GM18508 (cell line): ENCODE results near the gene PTTG1IP2.
A peak's percentile ranks its signal among the peaks of the same experiment; 100 is the strongest.
"Not testable (repeated sequence)": the region's sequence is repeated elsewhere in the genome, so short reads cannot be mapped to it uniquely, and the experiment has no call there.

Source experiments
- ATAC-seq: cut with Tn5 transposase; IDR thresholded peaks from one replicate; pipeline ENCODE4 v1.9.1; 2021; ENCODE audit warnings: moderate number of reproducible peaks; ENCODE audit not compliant: insufficient read depth, unreplicated experiment

Gene PTTG1IP2

GRCh38 chr7:90469554-90469953, at the start of gene PTTG1IP2:
Gene PTTG1IP2 (plus strand): TSS chr7:90469639. CDS start chr7:90469787, 148 bp downstream.
- ATAC-seq = no peak

DNA sequence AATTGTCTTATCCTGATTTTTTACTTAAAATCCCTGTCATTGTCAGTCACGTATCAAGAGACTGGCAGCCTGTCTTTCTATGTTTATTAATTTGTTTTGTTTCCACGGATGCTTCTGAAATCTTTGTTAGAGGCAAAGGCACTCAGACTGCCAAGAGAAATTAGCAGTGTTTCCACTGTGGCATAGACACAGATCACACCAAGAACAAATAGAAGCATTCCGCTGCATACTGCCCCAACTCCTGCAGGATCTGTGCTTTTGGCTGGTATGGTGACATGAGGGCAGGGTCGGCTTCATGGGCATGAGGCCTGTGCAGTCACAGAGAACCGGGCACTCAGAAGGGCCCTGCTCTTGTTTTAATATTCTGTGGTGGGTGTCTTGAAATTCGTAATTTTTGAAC, 47.8 kb upstream of the PTTG1IP2 start:
- no peak for ATAC-seq

GRCh38 chr7:90424720-90425119, 44.7 kb upstream of the PTTG1IP2 start:
- ATAC-seq = peak; percentile 80

- ATAC-seq = no peak
Measured at GRCh38 chr7:90425376-90425775, 44.1 kb upstream of the PTTG1IP2 start.

GRCh38 chr7:90430614-90431460, 38.6 kb upstream of the PTTG1IP2 start:
- ATAC-seq = no peak

- ATAC-seq = no peak
Measured at GRCh38 chr7:90432752-90433151, 36.7 kb upstream of the PTTG1IP2 start.

GRCh38 chr7:90433221-90433620, 36.2 kb upstream of the PTTG1IP2 start:
- ATAC-seq = no peak

GRCh38 chr7:90445633-90446032, 23.8 kb upstream of the PTTG1IP2 start:
- ATAC-seq = no peak

GRCh38 chr7:90446137-90446899, 23.1 kb upstream of the PTTG1IP2 start:
- no peak for ATAC-seq

DNA sequence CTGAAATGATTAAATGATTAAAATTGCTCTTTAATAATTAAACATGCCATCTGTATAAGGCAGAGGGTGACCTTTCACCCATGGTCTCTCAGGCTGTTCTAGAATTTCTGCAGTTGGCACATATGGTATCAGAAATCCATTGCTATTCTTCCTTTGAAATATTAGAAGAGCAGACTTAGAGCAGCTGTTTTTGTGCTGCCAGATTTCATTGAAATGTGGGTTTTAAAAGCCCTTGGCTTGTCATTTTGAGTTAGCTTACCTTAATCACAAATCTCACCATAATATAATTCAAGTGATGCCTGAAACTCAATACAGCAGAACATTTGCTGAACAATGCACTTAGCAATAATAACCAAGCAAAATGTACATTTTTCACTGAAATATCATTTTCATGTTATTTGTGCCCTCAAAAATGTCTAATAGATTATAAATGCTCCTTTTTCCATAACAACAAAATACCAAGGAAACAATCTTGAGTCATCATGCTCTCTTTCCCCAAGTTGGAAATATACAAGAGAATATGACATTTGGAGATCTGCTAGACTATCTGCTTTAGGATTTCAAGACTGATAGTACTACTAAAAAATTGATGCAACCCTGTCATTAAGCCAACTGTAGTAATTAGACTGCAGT, 16.1 kb upstream of the PTTG1IP2 start:
- no peak for ATAC-seq

- ATAC-seq = no peak
Measured at GRCh38 chr7:90453931-90454330, 15.5 kb upstream of the PTTG1IP2 start.

DNA sequence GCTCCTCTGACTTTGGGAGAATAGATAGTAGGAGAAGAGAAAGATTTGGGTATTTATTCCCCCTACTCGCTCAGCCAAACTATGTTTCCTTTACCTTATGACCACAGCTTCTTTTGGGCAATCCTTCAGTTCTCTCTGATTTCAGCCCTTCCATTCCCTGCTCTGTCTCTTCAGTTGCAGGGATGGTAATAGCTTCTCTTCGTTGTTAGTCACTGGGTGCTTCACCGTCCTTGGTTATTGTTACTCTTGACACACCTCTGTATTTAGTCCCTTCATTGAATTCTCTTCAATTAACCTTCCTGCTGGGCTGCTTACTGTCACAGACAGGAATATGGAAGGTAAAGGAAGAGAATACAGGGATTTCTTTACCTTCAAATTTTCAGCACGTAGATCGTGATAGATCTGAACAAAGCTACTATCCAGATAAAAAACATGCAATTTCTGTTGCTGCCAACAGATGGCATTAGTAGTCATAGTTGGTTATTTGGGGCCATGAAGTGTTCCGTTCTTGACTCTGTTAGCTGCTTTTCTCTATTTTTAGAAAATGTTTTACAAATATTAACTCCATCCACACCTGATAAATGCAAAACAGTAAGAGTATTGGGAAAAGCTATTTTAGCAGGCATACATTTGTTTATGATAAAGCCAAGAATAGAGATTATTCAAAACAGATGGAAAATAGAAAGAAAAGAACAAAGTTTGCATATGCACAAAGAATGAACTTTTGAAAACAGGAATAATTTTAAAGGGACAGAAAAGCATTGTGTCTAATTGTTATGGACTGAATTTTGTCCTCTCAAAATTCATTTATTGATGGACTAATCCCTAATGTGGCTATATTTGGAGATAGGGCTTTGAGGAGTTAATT, 14.0 kb upstream of the PTTG1IP2 start:
- ATAC-seq = peak; percentile 90

- ATAC-seq = no peak
Measured at GRCh38 chr7:90458104-90458503, 11.3 kb upstream of the PTTG1IP2 start.

GRCh38 chr7:90459888-90460287, 9.6 kb upstream of the PTTG1IP2 start:
- ATAC-seq = no peak

- ATAC-seq = no peak
Measured at GRCh38 chr7:90461219-90461618, 8.2 kb upstream of the PTTG1IP2 start.

DNA sequence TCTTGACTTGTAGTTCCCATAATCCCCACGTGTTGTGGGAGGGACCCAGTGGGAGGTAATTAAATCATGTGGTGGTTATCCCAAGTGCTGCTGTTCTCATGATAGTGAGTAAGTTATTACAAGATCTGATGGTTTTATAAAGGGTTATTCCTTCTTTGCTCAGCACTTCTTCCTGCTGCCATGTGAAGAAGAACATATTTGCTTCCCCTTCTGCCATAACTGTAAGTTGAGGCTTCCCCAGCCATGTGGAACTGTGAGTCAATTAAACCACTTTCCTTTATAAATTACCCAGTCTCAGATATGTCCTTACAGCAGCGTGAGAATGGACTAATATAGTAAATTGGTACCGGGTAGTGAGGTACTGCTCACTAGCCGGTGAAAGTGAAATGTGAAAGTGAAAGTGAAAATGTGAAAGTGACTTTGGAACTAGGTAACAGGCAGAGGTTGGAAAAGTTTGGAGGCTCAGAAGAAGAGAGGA, 6.2 kb upstream of the PTTG1IP2 start:
- ATAC-seq = not testable (repeated sequence)

DNA sequence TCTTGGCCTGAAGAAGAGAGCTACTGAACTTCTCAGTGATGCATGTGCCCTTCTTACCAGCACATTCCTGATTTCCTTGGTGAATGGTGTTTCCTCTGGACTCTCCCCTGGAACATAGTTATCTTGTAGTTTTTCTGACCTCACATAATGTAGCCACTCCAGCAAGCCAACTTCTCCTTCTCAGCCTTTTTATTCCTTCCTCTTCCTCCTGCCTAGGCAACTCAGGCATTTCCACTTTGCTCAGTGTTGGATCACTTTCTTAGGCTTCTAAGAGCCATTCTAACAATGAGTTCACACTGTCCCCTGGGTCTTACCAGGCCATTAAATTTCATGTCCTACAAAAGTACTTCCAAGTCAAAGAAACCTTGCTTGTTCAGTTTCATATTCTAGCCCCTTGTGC, 3.6 kb upstream of the PTTG1IP2 start:
- ATAC-seq = no peak

DNA sequence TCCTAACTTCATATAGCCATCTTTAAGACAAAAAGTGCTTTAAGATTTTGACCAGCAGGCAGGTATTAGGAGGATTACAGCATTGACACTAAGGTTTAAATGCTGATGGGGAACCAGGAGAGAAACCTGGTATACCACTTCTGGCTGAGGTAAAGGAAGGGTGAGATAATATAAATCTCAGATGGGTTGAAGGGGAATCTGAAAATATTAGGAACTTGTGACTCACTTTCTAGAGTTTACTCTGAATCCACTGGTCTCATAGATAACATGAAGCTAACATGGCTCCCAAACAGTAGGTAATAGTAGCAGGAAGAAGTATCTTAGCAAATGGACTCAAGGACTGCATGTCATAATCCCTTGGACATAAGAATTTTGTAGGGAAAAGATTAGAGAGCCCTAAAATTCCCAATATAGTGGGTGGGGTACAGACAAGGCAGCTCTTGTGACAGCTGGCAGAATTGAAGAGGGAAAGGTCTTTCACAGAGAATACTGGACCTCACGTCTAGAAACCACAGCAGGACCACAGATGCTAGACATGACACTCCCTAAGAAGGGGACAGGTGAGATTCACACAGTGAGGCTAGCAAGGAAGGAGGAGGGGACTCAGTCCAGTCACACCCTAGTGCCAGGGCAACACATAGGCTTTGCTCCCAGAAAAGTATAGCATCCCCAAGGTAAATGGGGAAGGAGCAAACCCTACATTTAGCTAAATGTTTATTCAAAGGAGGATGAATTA, 3.5 kb downstream of the PTTG1IP2 start:
- no peak for ATAC-seq

- ATAC-seq = no peak
Measured at GRCh38 chr7:90473814-90474213, 4.4 kb downstream of the PTTG1IP2 start.
